ENCODE data around the gene PLXNB3.

GRCh38 chrX:153731117-153731844 is 32.8 kb upstream of the PLXNB3 start:
- TF ChIP-seq CTCF (IDR thresholded peaks at IDR 0.05): no peak
- no peak for TF ChIP-seq POLR2A (IDR thresholded peaks at IDR 0.05)
